NCI-H1048 (cell line): Measurements from ENCODE around the gene MPHOSPH10.
"Not testable (repeated sequence)": the region's sequence is repeated elsewhere in the genome, so short reads cannot be mapped to it uniquely, and the experiment has no call there.

ENCODE experiments used
- DNase-seq: peaks from one replicate; lab custom pipeline; 2025; lab: John Stamatoyannopoulos, UW

The MPHOSPH10 gene

DNA sequence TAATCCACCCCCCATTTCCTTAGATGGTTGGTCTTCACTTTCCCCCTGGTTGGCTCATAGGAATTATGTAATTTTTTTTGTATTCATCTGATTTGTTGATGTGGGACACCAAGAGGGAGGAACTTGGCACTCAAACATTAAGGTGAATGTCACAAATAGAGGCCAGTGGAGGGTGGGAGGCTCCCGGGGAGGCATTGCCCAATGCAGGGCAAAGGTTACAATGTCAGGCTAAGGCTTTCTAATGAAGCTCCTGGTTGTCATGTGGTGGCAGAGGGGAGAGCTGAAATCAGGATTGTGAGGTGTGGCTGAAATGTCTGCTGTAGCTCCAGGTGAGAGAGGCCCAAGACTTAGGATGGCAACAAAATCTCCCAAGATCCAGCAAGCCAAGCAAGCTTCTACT, 42.7 kb downstream of the MPHOSPH10 start:
- no peak for DNase-seq

DNA sequence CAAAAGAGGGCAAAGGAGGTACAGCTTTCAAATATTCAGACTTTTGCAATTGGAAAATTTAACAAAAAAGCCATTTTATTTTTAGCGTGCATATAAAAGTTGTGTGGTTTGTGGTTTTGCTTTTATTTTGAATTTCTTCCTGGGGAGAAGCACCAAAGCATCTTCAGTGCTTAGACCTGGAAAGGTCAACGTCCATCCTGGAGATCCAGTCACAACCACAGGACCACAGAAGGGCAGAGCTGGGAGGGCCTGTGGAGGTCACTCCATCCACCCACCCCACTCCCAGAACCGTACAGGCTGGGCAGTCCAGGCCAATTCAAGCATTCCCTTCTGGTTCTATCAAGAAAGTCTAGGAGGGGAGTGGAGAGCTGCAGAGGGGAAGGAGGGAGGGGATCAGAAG, 43.8 kb downstream of the MPHOSPH10 start:
- DNase-seq, result no peak

DNA sequence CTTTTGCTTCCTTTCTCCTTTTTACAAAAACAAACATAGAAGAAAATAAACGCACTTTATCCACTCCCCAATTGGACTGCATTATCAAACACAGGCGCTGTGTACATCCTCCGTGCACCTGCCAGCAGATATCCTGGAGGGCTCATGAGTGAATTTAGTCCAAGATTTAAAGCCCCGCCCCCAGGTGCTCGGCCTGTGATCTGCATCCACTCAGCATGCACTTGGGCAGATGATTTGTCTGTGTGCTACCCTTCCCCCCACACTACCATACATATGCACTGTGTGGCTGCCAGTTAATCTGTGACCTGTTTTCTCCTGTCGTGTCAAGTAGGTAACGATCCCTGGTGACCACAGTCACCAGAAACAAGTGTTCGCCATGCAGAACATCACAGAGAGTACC, 48.4 kb downstream of the MPHOSPH10 start:
- not testable (repeated sequence) for DNase-seq

DNA sequence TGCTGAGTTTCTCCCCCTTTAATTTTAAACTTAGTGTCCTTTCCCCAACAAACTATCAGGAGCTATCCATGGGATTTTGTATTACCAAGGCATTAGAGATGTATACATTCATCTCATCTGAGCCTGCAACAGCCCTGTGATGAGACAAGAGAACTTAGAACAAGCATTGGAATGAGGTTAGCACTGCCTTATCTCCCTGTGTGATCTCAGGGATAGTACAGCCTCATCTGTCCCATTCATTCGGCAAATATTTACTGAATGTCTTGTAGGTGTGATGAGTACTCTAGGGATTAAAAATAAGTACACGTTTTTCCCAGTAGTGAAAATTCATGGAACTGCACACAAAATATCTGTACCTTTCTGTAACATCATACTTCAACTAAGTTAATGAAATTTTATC, 50.9 kb downstream of the MPHOSPH10 start:
- DNase-seq, result no peak

- not testable (repeated sequence) for DNase-seq
Observed at GRCh38 chr2:71183306-71184115, 53.1 kb downstream of the MPHOSPH10 start.

GRCh38 chr2:71186973-71187372, 56.5 kb downstream of the MPHOSPH10 start:
- DNase-seq, result no peak

- no peak for DNase-seq
Observed at GRCh38 chr2:71187589-71187988, 57.2 kb downstream of the MPHOSPH10 start.

DNA sequence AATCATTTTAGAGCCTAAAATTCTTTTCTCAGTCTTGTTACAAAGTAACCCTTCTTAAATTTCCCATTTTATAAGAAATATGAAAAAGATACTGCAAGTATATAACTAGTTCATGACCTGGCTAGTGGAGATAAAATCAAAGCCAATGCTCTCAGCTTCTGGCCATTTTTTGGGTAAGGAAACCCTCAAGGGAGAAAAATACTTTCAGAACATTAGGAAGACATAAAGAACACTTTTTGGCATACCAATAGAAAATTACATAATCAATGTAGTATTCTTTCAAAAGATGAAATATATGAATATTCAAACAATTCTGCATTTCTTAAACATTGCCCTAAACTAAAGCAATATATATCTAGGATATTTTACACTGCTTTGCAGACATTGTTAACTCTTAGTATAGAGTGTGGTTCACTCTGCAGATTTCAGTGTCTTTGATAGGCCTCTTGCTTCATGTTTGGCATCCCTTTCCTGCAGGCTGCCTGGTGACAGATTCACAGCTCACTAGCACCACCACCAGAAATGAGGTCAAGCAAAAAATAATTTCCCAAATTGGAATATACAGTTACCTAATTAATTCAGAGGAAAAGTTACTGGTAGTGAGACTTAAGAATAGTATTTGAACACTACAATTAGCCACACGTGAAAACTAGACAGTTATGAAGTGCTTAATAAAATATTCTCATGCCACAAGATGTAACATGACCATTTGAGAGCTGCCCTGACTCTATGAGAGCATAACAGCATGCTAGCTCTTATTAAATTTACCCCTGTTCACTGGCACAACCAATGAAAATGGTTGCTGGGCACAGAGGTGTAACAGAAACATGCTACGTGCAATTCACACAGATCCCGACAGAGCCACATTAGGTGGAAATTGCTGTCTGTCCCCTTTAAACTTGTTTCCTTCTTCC, 60.5 kb downstream of the MPHOSPH10 start:
- DNase-seq, result no peak

GRCh38 chr2:71191570-71191943, 61.1 kb downstream of the MPHOSPH10 start:
- DNase-seq, result no peak
